CD4-positive, alpha-beta T cell (primary cell): ENCODE results near the gene GLUD2. TPM values are rescaled to one million over a fixed set of nuclear protein-coding genes. Genes with fewer than 3 reads are reported as not detected.

Experiments used
- ATAC-seq: fragments of 200-7000 bp; cut with Tn5 transposase; one replicate; pipeline ENCODE4 v1.10.0; 2022; ENCODE audit warnings: mild to moderate bottlenecking; ENCODE audit not compliant: poor library complexity
- CTCF ChIA-PET: fragments of 350-600 bp; sonication (Branson Sonifier 250); formaldehyde crosslinking; loops from one replicate; lab custom pipeline; 2021; ENCODE audit warnings: antibody characterized with exemption, inconsistent platforms; lab: Charles Lee
- POLR2A ChIA-PET: fragments of 350-600 bp; sonication (Branson Sonifier 250); formaldehyde crosslinking; loops from one replicate; lab custom pipeline; 2021; ENCODE audit warnings: antibody characterized with exemption, inconsistent platforms; lab: Charles Lee
- DNase-seq, 14 experiments: peaks; one replicate each; pipeline ENCODE4 v3.0.0-alpha.2; 2013 to 2020; ENCODE audit warnings: mixed read lengths in 2 of 14
- H3K27ac ChIP-seq, 2 donors: one replicate each; pipeline versions ENCODE4 v1.5.1 to v1.7.0; 2013; ENCODE audit warnings: low read length in 2 of 2, low read depth in 1 of 2, mild to moderate bottlenecking in 1 of 2
- H3K27me3 ChIP-seq, 2 experiments: 1 replicate in 1 of 2; 2 replicates in 1 of 2; pipeline versions ENCODE4 v1.6.1 to v1.7.0; 2013; ENCODE audit warnings: low read length in 2 of 2, control low read depth in 1 of 2, mild to moderate bottlenecking in 1 of 2, moderate library complexity in 1 of 2; ENCODE audit not compliant: insufficient read depth in 2 of 2, control insufficient read depth in 1 of 2
- H3K36me3 ChIP-seq: one replicate; pipeline ENCODE4 v1.6.1; 2013; ENCODE audit warnings: low read length, control low read depth; ENCODE audit not compliant: insufficient read depth
- H3K4me1 ChIP-seq: one replicate; pipeline ENCODE4 v1.6.1; 2013; ENCODE audit warnings: low read length, control low read depth; ENCODE audit not compliant: insufficient read depth
- H3K4me3 ChIP-seq: one replicate; pipeline ENCODE4 v1.5.1; 2013; ENCODE audit warnings: mild to moderate bottlenecking, low read length, moderate library complexity
- H3K9me3 ChIP-seq, 2 experiments: 1 replicate in 1 of 2; 2 replicates in 1 of 2; pipeline versions ENCODE4 v1.6.1 to v1.7.0; 2013; ENCODE audit warnings: low read length in 2 of 2, mild to moderate bottlenecking in 2 of 2, control low read depth in 1 of 2, moderate library complexity in 1 of 2; ENCODE audit not compliant: control insufficient read depth in 1 of 2, insufficient read depth in 1 of 2
- H3K27ac Mint-ChIP-seq: one replicate; pipeline ENCODE4 v1.8.0; 2020; ENCODE audit warnings: mixed read lengths
- H3K27me3 Mint-ChIP-seq: one replicate; pipeline ENCODE4 v1.8.0; 2021; ENCODE audit warnings: mixed read lengths
- H3K36me3 Mint-ChIP-seq: one replicate; pipeline ENCODE4 v1.8.0; 2021; ENCODE audit warnings: low read depth, mixed read lengths
- H3K4me1 Mint-ChIP-seq: one replicate; pipeline ENCODE4 v1.8.0; 2021; ENCODE audit warnings: low read depth, mixed read lengths
- H3K4me3 Mint-ChIP-seq: one replicate; pipeline ENCODE4 v1.8.0; 2020; ENCODE audit warnings: mild to moderate bottlenecking, mixed read lengths
- H3K9me3 Mint-ChIP-seq: one replicate; pipeline ENCODE4 v1.8.0; 2020; ENCODE audit warnings: mixed read lengths
- CTCF ChIP-seq: fragments of 200-600 bp; IDR thresholded peaks from one replicate; pipeline ENCODE4 v1.8.0; 2022; ENCODE audit warnings: antibody characterized with exemption, mild to moderate bottlenecking
- intact Hi-C, 2 experiments: fragments of 100-400 bp; cut with DNase I in 1 of 2; cut with micrococcal nuclease in 1 of 2; formaldehyde crosslinking; loops; one replicate each; pipeline versions ENCODE4 v1.15.1 to v1.9.0; 2023 to 2025; cut with DNase I, micrococcal nuclease
- total RNA-seq, 174 experiments: library from RNA in 2 of 174; stranded (reverse) in 2 of 174; gene quantifications; one replicate each; pipeline ENCODE4 v1.2.3 and lab custom pipeline; 2021 to 2026

The GLUD2 gene
- total RNA-seq, 2 experiments from 2014 or later, result 0.31 TPM; not detected in 1

- DNase-seq (no peak), ATAC-seq (no peak)
- Histone ChIP-seq H3K27ac (no peak overlapping the region), H3K4me1 (no peaks in the 10 kb centered on the region), H3K27me3 (no peaks in the 10 kb centered on the region), H3K36me3 (no peaks in the 10 kb centered on the region), H3K4me3 (no peak overlapping the region), H3K9me3 (no peaks in the 10 kb centered on the region)
- no peak overlapping the region for H3K4me3 Mint-ChIP-seq
- POLR2A ChIA-PET, result no interaction called here
- intact Hi-C loops, result no loop called here
- no peaks in the 10 kb centered on the region for H3K27me3 Mint-ChIP-seq
- no peak overlapping the region for H3K27ac Mint-ChIP-seq
- no peaks in the 10 kb centered on the region for H3K36me3 Mint-ChIP-seq
- TF ChIP-seq CTCF, result no peak
- no peaks in the 10 kb centered on the region for H3K4me1 Mint-ChIP-seq
- no peaks in the 10 kb centered on the region for H3K9me3 Mint-ChIP-seq
- CTCF ChIA-PET, result no interaction called here
Observed at GRCh38 chrX:121008920-121009319, 38.5 kb upstream of the GLUD2 start.

- ATAC-seq (no peak), DNase-seq (no peak)
- CTCF ChIA-PET, result no interaction called here
- no peak for TF ChIP-seq CTCF
- Histone ChIP-seq H3K27me3 (no peaks in the 10 kb centered on the region), H3K9me3 (peaks cover 0 to 4% of the 10 kb centered on the region in 2 experiments), H3K4me1 (no peaks in the 10 kb centered on the region), H3K4me3 (no peak overlapping the region), H3K27ac (no peak overlapping the region), H3K36me3 (no peaks in the 10 kb centered on the region)
- POLR2A ChIA-PET, result no interaction called here
- Mint-ChIP-seq H3K27ac (no peak overlapping the region), H3K36me3 (no peaks in the 10 kb centered on the region), H3K4me1 (no peaks in the 10 kb centered on the region), H3K9me3 (no peaks in the 10 kb centered on the region), H3K4me3 (no peak overlapping the region), H3K27me3 (no peaks in the 10 kb centered on the region)
- intact Hi-C loops, result no loop called here
Observed at GRCh38 chrX:121009764-121010163, 37.6 kb upstream of the GLUD2 start.

GRCh38 chrX:121010218-121010617, 37.2 kb upstream of the GLUD2 start:
- TF ChIP-seq CTCF, result no peak
- Mint-ChIP-seq H3K27ac (no peak overlapping the region), H3K4me3 (no peak overlapping the region), H3K36me3 (no peaks in the 10 kb centered on the region), H3K9me3 (no peaks in the 10 kb centered on the region), H3K27me3 (no peaks in the 10 kb centered on the region), H3K4me1 (no peaks in the 10 kb centered on the region)
- POLR2A ChIA-PET, result no interaction called here
- CTCF ChIA-PET, result no interaction called here
- intact Hi-C loops, result no loop called here
- no peaks in the 10 kb centered on the region for H3K27me3 ChIP-seq
- ATAC-seq (no peak), DNase-seq (no peak)
- no peaks in the 10 kb centered on the region for H3K4me1 ChIP-seq
- no peaks in the 10 kb centered on the region for H3K36me3 ChIP-seq
- no peak overlapping the region for H3K27ac ChIP-seq
- H3K4me3 ChIP-seq, result no peak overlapping the region
- H3K9me3 ChIP-seq, result peaks cover 0 to 7% of the 10 kb centered on the region in 2 experiments
